SK-N-SH (cell line): ENCODE results near the gene NHERF2.

Experiments
- CTCF ChIP-seq: fragments of 200-600 bp; sonication (generic); IDR thresholded peaks from 2 replicates; pipeline ENCODE4 v1.6.1; 2017; ENCODE audit warnings: antibody characterized with exemption, mild to moderate bottlenecking, moderate library complexity
- EP300 ChIP-seq, 2 experiments: IDR thresholded peaks; 2 replicates each; pipeline versions ENCODE4 v1.4.0 to v1.6.1; 2012; ENCODE audit warnings: borderline replicate concordance in 1 of 2, low read depth in 1 of 2, low read length in 1 of 2
- GABPA ChIP-seq: IDR thresholded peaks from 2 replicates; pipeline ENCODE4 v1.4.0; 2012; ENCODE audit warnings: low read depth, mild to moderate bottlenecking
- MAX ChIP-seq: IDR thresholded peaks from 2 replicates; pipeline ENCODE4 v1.4.0; 2012; ENCODE audit warnings: low read depth
- NRF1 ChIP-seq: IDR thresholded peaks from 2 replicates; pipeline ENCODE4 v1.6.1; 2012; ENCODE audit warnings: low read depth, mild to moderate bottlenecking, low read length
- POLR2AphosphoS5 ChIP-seq: IDR thresholded peaks from 2 replicates; pipeline ENCODE4 v1.6.1; 2012; ENCODE audit warnings: low read depth, low read length
- RAD21 ChIP-seq: IDR thresholded peaks from 2 replicates; pipeline ENCODE4 v1.6.1; 2012; ENCODE audit warnings: mild to moderate bottlenecking, low read length
- RCOR1 ChIP-seq: fragments of 150-350 bp; IDR thresholded peaks from 2 replicates; pipeline ENCODE4 v1.6.1; 2017; ENCODE audit warnings: antibody characterized with exemption, low read length
- REST ChIP-seq: IDR thresholded peaks from 2 replicates; pipeline ENCODE4 v1.6.1; 2012; ENCODE audit warnings: mild to moderate bottlenecking, low read depth, low read length, moderate library complexity
- RFX5 ChIP-seq: IDR thresholded peaks from 2 replicates; pipeline ENCODE4 v1.6.1; 2012; ENCODE audit warnings: mild to moderate bottlenecking, improper control_type of control experiment, low read length
- SIN3A ChIP-seq: IDR thresholded peaks from 2 replicates; pipeline ENCODE4 v1.6.1; 2012; ENCODE audit warnings: low read depth, mild to moderate bottlenecking, low read length, moderate library complexity, borderline replicate concordance
- TAF1 ChIP-seq: IDR thresholded peaks from 2 replicates; pipeline ENCODE4 v1.6.1; 2012; ENCODE audit warnings: low read depth, mild to moderate bottlenecking, low read length, moderate library complexity, borderline replicate concordance
- USF2 ChIP-seq: fragments of 150-350 bp; IDR thresholded peaks from 2 replicates; pipeline ENCODE4 v1.6.1; 2017; ENCODE audit warnings: antibody characterized with exemption, low read length, low read depth, borderline replicate concordance

GRCh38 chr16:2077016-2077415, 50.3 kb downstream of the NHERF2 start:
- TF ChIP-seq MAX (no peak), CTCF (no peak), RCOR1 (no peak), REST (no peak), TAF1 (no peak), POLR2AphosphoS5 (no peak), RFX5 (no peak), USF2 (no peak), EP300 (IDR thresholded peaks at IDR 0.05; ENCODE audit: borderline replicate concordance in 1 of 2, low read depth in 1 of 2, low read length in 1 of 2) (no peak), SIN3A (no peak), GABPA (no peak), NRF1 (no peak), RAD21 (no peak)
